NOMO-1 (cell line): Measurements from ENCODE around the gene USP2.
"Not testable (repeated sequence)": the region's sequence is repeated elsewhere in the genome, so short reads cannot be mapped to it uniquely, and the experiment has no call there.

Experiments
- DNase-seq, 2 experiments: peaks; one replicate each; lab custom pipeline; 2025; ENCODE audit not compliant: unreplicated experiment in 2 of 2; lab: John Stamatoyannopoulos, UW

Gene USP2

DNA sequence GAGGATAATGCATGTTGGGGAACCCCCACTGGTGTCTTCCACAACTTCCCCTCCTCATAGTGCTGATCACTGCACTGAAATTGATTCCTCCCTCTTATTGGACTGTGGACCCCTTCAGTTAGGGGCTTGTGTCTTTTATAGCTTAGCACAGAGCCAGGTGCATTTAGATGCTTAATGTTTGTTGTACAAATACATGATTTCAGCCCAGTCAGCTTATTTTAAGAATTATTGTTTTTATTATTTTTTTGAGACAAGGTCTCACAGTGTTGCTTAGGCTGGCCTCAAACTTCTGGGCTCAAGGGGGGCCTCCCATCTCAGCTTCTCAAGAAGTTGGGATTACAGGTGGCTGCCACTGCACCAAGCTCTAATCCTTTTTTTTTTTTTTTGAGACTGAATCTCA is 33.2 kb upstream of the USP2 start:
- no peak for DNase-seq

- DNase-seq, result no peak
Measured at GRCh38 chr11:119414321-119414720, 32.8 kb upstream of the USP2 start.

- no peak for DNase-seq
Measured at GRCh38 chr11:119412072-119412471, 30.6 kb upstream of the USP2 start.

DNA sequence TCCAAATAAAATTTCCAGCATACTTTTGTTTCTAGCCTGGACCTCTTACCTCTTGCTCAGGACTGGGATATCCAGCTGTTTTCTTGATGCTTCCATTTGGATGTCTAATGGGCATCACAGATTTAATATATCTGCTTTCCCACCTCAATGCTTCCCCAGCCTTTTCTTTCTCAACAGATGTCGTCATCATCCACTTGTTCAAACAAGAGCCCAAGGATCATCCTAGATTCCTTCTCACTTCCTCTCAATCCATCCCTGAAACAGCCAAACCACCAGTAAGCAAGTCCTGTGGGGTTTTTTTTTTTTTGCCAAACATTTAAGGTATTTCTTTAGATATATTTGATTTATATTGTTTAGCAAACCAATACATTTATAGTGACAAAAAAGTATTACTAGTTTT is 29.0 kb upstream of the USP2 start:
- no peak for DNase-seq

GRCh38 chr11:119409731-119410130 is 28.2 kb upstream of the USP2 start:
- DNase-seq, result no peak

GRCh38 chr11:119406005-119406404 is 24.5 kb upstream of the USP2 start:
- DNase-seq, result no peak

DNA sequence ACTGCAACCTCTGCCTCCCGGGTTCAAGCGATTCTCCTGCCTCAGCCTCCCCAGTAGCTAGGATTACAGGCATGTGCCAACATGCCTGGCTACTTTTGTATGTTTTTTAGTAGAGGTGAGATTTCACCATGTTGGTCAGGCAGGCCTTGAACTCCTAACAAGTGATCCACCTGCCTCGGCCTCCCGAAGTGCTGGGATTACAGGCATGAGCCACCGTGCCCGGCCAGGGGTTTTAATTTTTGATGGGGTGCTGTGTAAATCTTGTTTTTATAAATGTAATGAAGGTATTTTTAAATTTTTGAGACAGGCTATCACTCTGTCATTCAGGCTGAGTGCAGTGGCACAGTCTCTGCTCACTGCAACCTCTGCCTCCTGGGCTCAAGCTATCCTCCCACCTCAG is 24.0 kb upstream of the USP2 start:
- not testable (repeated sequence) for DNase-seq

DNA sequence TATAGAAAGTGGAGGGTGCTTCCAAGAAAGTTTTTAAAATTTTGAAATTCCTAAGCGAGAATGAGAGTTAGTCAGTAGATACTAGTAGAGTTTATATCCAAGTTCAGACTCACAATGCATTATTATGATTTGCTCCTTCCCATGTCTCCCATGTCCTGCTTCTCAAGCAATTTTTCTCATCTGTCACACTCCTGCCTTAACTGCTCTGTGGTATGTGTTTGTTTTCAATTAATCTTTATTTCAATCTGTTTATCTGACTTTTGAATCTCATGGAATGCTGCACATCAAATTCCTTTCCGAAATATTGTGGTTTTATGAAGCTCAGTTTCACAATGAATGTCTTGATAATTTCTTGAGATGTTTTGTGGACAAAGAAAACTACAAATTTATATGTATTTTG is 23.4 kb upstream of the USP2 start:
- DNase-seq, result no peak

GRCh38 chr11:119403021-119403420 is 21.5 kb upstream of the USP2 start:
- no peak for DNase-seq

DNA sequence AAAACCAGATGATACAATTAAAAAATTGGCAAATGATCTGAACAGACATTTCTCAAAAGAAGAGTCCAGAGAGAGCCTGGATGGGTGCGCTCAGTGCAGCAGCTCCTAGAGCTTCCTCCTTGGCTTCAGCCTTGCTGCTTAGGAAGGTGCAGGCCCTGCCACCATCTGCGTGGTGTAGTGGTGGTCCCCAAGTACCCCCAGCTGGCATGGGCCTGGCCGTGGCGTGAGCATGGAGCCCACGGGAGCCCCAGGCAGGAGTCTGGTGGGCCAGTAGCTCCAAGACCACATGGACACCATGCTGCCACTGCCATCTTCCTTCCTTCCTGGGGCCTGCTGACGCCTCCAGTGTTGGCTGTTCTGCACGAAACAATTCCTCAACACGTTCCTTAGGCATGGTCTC is 21.0 kb upstream of the USP2 start:
- DNase-seq, result no peak

- no peak for DNase-seq
Measured at GRCh38 chr11:119400860-119401259, 19.4 kb upstream of the USP2 start.

GRCh38 chr11:119397740-119398139 is 16.2 kb upstream of the USP2 start:
- no peak for DNase-seq

DNA sequence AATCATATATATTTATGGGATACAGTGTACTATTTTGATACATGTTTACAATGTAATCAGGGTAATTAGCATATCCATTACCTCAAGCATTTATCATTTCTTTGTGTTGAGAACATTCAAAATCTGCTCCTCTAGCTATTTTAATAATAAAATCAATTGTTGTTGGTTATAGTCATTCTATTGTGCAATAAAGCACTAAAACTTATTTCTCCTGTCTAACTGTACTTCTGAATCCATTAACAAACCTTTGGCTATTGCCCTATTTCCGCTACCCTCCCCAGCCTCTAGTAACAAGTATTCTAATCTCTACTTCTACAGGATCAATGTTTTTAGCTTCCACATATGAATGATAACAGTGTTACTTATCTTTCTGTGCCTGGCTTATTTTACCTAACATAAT is 15.3 kb upstream of the USP2 start:
- DNase-seq, result no peak

- DNase-seq, result no peak
Measured at GRCh38 chr11:119391275-119391674, 9.8 kb upstream of the USP2 start.

GRCh38 chr11:119389611-119390254 is 8.2 kb upstream of the USP2 start:
- DNase-seq, result no peak

DNA sequence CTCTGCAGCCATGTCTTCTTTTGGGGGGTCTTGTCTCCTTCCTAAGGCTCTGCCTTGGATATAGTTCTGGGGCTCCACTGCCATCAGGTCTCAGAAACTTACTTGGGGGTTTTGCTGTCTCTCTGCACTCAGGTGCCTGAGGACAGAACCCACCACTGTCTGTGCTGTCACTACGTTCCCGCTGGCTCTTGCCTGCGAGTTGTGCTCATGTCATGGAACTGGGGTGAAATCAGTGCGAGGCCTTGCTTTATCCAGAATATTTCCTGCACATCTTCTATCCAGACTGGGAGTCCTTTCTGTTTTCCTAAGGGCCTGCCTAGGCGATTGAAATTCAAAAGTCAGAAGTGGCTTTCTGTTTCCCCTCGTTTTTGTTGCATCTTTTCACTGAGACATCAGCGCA is 6.6 kb upstream of the USP2 start:
- no peak for DNase-seq

GRCh38 chr11:119384332-119384731 is 2.8 kb upstream of the USP2 start:
- no peak for DNase-seq

DNA sequence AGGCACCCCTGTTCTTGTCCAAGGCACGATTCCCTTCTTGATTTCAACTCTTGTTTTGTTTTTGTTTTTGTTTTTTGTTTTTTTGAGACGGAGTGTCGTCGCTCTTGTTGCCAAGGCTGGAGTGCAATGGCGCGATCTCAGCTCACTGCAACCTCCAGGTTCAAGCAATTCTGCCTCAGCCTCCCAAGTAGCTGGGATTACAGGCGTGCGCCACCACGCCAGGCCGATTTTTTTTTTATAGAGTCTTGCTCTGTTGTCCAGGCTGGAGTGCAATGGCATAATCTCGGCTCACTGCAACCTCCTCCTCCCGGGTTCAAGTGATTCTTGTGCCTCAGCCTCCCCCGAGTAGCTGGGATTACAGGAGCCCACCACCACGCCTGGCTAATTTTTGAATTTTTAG is 1.0 kb upstream of the USP2 start:
- not testable (repeated sequence) for DNase-seq

DNA sequence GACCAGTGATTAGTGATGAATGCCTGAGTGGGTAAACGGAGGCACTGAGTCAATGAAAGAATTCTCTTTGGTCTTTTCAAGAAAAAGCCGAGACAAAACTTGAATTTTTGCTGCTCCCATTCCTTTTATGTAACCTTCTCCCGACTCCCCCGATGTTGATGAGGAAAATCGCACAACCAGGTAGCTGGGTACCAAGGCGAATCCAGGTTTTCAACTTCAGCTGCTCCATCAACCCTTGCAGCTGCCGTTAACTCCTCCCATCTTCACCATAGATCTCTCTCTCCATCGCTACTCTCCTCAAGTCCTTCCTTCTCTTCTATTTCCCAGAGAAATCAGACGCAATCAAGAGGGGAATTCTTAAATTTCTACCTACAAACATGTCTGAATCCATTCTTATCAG is 611 bp upstream of the USP2 start:
- DNase-seq, result no peak

DNA sequence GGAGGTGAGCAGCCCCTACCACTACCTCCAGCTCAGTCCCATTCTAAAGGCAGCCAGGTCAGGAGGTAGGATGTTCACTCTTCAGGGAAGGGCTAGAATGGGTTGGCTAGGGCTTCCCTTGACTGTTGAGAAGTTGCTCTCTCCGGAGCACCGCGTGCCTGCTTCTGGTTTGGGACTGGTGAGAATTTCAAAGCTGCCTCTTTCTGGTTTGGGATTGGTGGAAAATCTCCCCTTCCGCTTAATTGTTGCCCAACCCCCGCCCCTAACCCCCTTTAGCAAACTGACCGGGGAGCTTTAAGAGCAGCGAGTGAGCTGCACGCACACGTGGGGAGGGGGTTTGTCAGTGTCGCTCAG is 686 bp downstream of the USP2 start:
- DNase-seq, result no peak

GRCh38 chr11:119380160-119380826 is 1.2 kb downstream of the USP2 start:
- no peak for DNase-seq

DNA sequence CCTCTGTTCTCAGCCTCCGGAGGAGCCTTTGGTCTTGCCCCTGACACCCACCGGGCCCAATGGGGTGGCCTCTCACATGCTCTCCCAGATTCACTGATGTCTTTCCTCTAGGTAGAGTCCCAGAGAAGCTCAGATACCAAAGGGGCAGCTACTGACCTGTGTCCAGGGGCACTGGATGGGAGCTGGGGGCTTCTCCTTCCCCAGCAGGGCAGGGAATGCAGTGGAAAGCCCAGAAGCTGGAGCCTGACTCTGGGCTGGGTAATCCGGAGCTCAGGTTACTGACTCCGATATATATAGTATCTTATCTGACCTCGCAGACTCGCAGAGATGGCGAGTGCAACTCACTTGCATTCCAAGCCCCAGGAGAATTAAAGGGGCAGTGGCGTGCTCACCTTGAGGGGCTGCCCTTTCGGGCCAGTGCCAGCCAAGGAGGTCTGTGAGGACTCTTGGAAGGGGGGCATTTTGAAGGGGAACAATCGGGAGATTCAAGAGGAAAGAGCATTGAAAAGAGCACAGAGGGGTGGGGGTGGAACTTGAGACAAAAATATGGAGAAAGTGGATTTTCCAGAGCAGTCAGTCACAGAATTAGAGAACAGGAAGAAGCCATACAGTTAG is 2.5 kb downstream of the USP2 start:
- DNase-seq, result no peak
